Neural crest cell (in vitro differentiated cells): ENCODE measurements around the gene MORC2. TPM values are rescaled to one million over a fixed set of nuclear protein-coding genes. Genes with fewer than 3 reads are reported as not detected.

Experiments
- DNase-seq: peaks from one replicate; pipeline ENCODE4 v3.0.0; 2021; ENCODE audit warnings: low read depth, mixed read lengths, low spot score
- H3K27ac Mint-ChIP-seq: one replicate; pipeline ENCODE4 v1.8.0; 2021; ENCODE audit warnings: mild to moderate bottlenecking, mixed read lengths; ENCODE audit not compliant: unreplicated experiment
- H3K27me3 Mint-ChIP-seq: 2 replicates; pipeline ENCODE4 v1.8.0; 2021; ENCODE audit warnings: low read depth, mild to moderate bottlenecking, mixed read lengths
- H3K36me3 Mint-ChIP-seq: 2 replicates; pipeline ENCODE4 v1.8.0; 2021; ENCODE audit warnings: low read depth, mild to moderate bottlenecking, mixed read lengths
- H3K4me1 Mint-ChIP-seq: 2 replicates; pipeline ENCODE4 v1.8.0; 2021; ENCODE audit warnings: mixed read lengths
- H3K4me3 Mint-ChIP-seq: one replicate; pipeline ENCODE4 v1.8.0; 2021; ENCODE audit warnings: mild to moderate bottlenecking, mixed read lengths
- H3K9me3 Mint-ChIP-seq: 2 replicates; pipeline ENCODE4 v1.8.0; 2021; ENCODE audit warnings: mixed read lengths
- CTCF ChIP-seq: fragments of 200-600 bp; sonication (generic); conservative IDR thresholded peaks from 2 replicates; pipeline ENCODE4 v1.5.0; 2021; ENCODE audit warnings: antibody characterized with exemption, mild to moderate bottlenecking
- total RNA-seq: library from RNA; stranded (reverse); gene quantifications from 2 replicates; pipeline ENCODE4 v1.2.1, GENCODE V29; 2021

MORC2 gene
- total RNA-seq, 1 donor from 2014 or later, result 38.8 TPM

- DNase-seq, result no peak
- Mint-ChIP-seq H3K27me3 (no peaks in the 10 kb centered on the region), H3K4me3 (no peak overlapping the region), H3K36me3 (peaks cover 13% of the 10 kb centered on the region), H3K9me3 (no peaks in the 10 kb centered on the region), H3K27ac (no peak overlapping the region), H3K4me1 (peaks cover 9% of the 10 kb centered on the region)
- no peak for TF ChIP-seq CTCF
These were observed 46.4 kb downstream of the MORC2 start for GRCh38 chr22:30922151-30922611.

- H3K27me3 Mint-ChIP-seq, result no peaks in the 10 kb centered on the region
- TF ChIP-seq CTCF, result no peak
- peaks cover 6% of the 10 kb centered on the region for H3K36me3 Mint-ChIP-seq
- no peaks in the 10 kb centered on the region for H3K9me3 Mint-ChIP-seq
- DNase-seq, result no peak
- H3K4me1 Mint-ChIP-seq, result peaks cover 9% of the 10 kb centered on the region
- H3K27ac Mint-ChIP-seq, result no peak overlapping the region
- no peak overlapping the region for H3K4me3 Mint-ChIP-seq
These were observed 47.5 kb downstream of the MORC2 start for GRCh38 chr22:30921108-30921507.

GRCh38 chr22:30920407-30920806 lies 48.2 kb downstream of the MORC2 start:
- H3K27ac Mint-ChIP-seq, result no peak overlapping the region
- DNase-seq, result peak; percentile 91
- peaks cover 9% of the 10 kb centered on the region for H3K4me1 Mint-ChIP-seq
- H3K36me3 Mint-ChIP-seq, result peaks cover 6% of the 10 kb centered on the region
- peak; percentile 95 for TF ChIP-seq CTCF
- no peaks in the 10 kb centered on the region for H3K9me3 Mint-ChIP-seq
- no peaks in the 10 kb centered on the region for H3K27me3 Mint-ChIP-seq
- no peak overlapping the region for H3K4me3 Mint-ChIP-seq

- Mint-ChIP-seq H3K4me3 (no peak overlapping the region), H3K36me3 (peaks cover 5% of the 10 kb centered on the region), H3K9me3 (no peaks in the 10 kb centered on the region), H3K4me1 (peaks cover 9% of the 10 kb centered on the region), H3K27me3 (no peaks in the 10 kb centered on the region), H3K27ac (no peak overlapping the region)
- no peak for DNase-seq
- no peak for TF ChIP-seq CTCF
These were observed 48.6 kb downstream of the MORC2 start for GRCh38 chr22:30919973-30920372.

- Mint-ChIP-seq H3K27me3 (no peaks in the 10 kb centered on the region), H3K9me3 (no peaks in the 10 kb centered on the region), H3K36me3 (no peaks in the 10 kb centered on the region), H3K4me3 (no peak overlapping the region), H3K4me1 (peaks cover 9% of the 10 kb centered on the region), H3K27ac (peak overlapping the region; percentile 27)
- no peak for DNase-seq
- no peak for TF ChIP-seq CTCF
These were observed 49.8 kb downstream of the MORC2 start for GRCh38 chr22:30918761-30919160.

GRCh38 chr22:30910358-30910757 lies 58.2 kb downstream of the MORC2 start:
- TF ChIP-seq CTCF, result no peak
- H3K4me1 Mint-ChIP-seq, result no peaks in the 10 kb centered on the region
- no peak overlapping the region for H3K27ac Mint-ChIP-seq
- H3K4me3 Mint-ChIP-seq, result no peak overlapping the region
- no peaks in the 10 kb centered on the region for H3K27me3 Mint-ChIP-seq
- no peak for DNase-seq
- no peaks in the 10 kb centered on the region for H3K9me3 Mint-ChIP-seq
- H3K36me3 Mint-ChIP-seq, result peaks cover 6% of the 10 kb centered on the region
